Right atrium auricular region (tissue), 2 donors: ENCODE data around the gene CNTRL. TPM values are rescaled to one million over a fixed set of nuclear protein-coding genes. Genes with fewer than 3 reads are reported as not detected.

Experiments
- DNase-seq: peaks from one replicate; pipeline ENCODE4 v3.0.0-alpha.2; 2019; ENCODE audit warnings: low spot score
- H3K27ac ChIP-seq, 2 donors: fragments of 200-600 bp; sonication (generic); 1 replicate in 1 of 2; 2 replicates in 1 of 2; pipeline ENCODE4 v1.5.1; 2016 to 2019
- H3K27me3 ChIP-seq, 2 donors: fragments of 200-600 bp; sonication (generic); one replicate each; pipeline versions ENCODE4 v1.5.1 to v1.6.0; 2017 to 2019
- H3K36me3 ChIP-seq: fragments of 200-600 bp; sonication (generic); one replicate; pipeline ENCODE4 v1.5.1; 2016
- H3K4me1 ChIP-seq, 2 donors: fragments of 200-600 bp; sonication (generic); one replicate each; pipeline versions ENCODE4 v1.5.1 to v1.6.0; 2017 to 2019
- H3K4me3 ChIP-seq, 2 donors: fragments of 200-600 bp; sonication (generic); 1 replicate in 1 of 2; 2 replicates in 1 of 2; pipeline ENCODE4 v1.5.1; 2017 to 2019; ENCODE audit warnings: mild to moderate bottlenecking in 1 of 2, moderate library complexity in 1 of 2
- H3K9me3 ChIP-seq, 2 donors: fragments of 200-600 bp; sonication (generic); one replicate each; pipeline ENCODE4 v1.5.1; 2019
- CTCF ChIP-seq, 2 donors: fragments of 200-600 bp; sonication (generic); IDR thresholded peaks; one replicate each; pipeline ENCODE4 v1.5.1; 2019; ENCODE audit warnings: antibody characterized with exemption in 2 of 2
- total RNA-seq, 2 donors: library from RNA; depleted of rRNA; stranded (reverse); fragments of >200 nt; gene quantifications; one replicate each; pipeline ENCODE4 v1.1.0, GENCODE V29; 2016

Gene CNTRL
- total RNA-seq, 2 donors from 2014 or later: 3.3 to 6.0 TPM

GRCh38 chr9:121201045-121201737 is 126.4 kb downstream of the CNTRL start:
- no peak for TF ChIP-seq CTCF (IDR thresholded peaks at IDR 0.05)
- H3K36me3 ChIP-seq: no peaks in the 10 kb centered on the region
- peaks cover 0 to 51% of the 10 kb centered on the region in 2 donors for H3K4me1 ChIP-seq
- no peak for DNase-seq
- no peaks in the 10 kb centered on the region for H3K27me3 ChIP-seq
- peak overlapping the region; percentile 82 to 95 for H3K4me3 ChIP-seq
- H3K27ac ChIP-seq: peak overlapping the region; percentile 97
- no peaks in the 10 kb centered on the region for H3K9me3 ChIP-seq

GRCh38 chr9:121201738-121202533 is 127.2 kb downstream of the CNTRL start, which contains the start of gene RAB14:
Gene RAB14 (minus strand): TSS chr9:121201869. CDS start chr9:121193412, 8,457 bp downstream.
- H3K4me1 ChIP-seq: peaks cover 0 to 44% of the 10 kb centered on the region in 2 donors
- TF ChIP-seq CTCF (IDR thresholded peaks at IDR 0.05): peak; percentile 38 to 60
- peak; percentile 99 for DNase-seq

GRCh38 chr9:121204121-121204520 is 129.4 kb downstream of the CNTRL start:
- no peak for DNase-seq
- Histone ChIP-seq H3K27me3 (no peaks in the 10 kb centered on the region), H3K4me3 (no peak overlapping the region), H3K36me3 (no peaks in the 10 kb centered on the region), H3K4me1 (peaks cover 0 to 22% of the 10 kb centered on the region in 2 donors), H3K27ac (no peak overlapping the region), H3K9me3 (no peaks in the 10 kb centered on the region)
- no peak for TF ChIP-seq CTCF (IDR thresholded peaks at IDR 0.05)

More at GRCh38 chr9:121201738-121202533, 127.2 kb downstream of the CNTRL start, which contains the start of gene RAB14:
- Histone ChIP-seq H3K4me3 (peak within 1 kb of the TSS; percentile 82 to 95), H3K9me3 (no peaks in the 10 kb centered on the region), H3K27me3 (no peaks in the 10 kb centered on the region), H3K36me3 (no peaks in the 10 kb centered on the region), H3K27ac (peak within 1 kb of the TSS; percentile 97)

DNA sequence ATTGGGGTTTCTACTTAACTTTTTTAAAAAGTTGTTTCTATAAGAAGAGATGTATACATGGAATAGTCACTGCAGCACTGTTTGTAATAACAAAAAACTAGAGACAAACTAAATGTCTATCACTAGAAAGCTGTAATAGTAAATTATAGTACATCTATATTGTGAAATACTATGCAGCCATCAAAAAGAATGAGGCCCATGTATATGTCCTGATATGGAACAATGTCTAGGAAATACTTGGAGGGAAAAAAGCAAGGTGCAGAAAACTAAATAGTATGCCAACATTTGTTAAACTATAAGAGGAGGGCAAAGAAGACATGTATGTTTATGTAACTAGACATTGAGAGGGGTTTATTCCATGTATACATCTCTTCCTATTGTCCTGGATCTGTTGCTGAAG is 129.9 kb downstream of the CNTRL start:
- Histone ChIP-seq H3K27me3 (no peaks in the 10 kb centered on the region), H3K4me3 (no peak overlapping the region), H3K4me1 (peaks cover 0 to 17% of the 10 kb centered on the region in 2 donors), H3K36me3 (no peaks in the 10 kb centered on the region), H3K9me3 (no peaks in the 10 kb centered on the region), H3K27ac (no peak overlapping the region)
- no peak for TF ChIP-seq CTCF (IDR thresholded peaks at IDR 0.05)
- DNase-seq: no peak

DNA sequence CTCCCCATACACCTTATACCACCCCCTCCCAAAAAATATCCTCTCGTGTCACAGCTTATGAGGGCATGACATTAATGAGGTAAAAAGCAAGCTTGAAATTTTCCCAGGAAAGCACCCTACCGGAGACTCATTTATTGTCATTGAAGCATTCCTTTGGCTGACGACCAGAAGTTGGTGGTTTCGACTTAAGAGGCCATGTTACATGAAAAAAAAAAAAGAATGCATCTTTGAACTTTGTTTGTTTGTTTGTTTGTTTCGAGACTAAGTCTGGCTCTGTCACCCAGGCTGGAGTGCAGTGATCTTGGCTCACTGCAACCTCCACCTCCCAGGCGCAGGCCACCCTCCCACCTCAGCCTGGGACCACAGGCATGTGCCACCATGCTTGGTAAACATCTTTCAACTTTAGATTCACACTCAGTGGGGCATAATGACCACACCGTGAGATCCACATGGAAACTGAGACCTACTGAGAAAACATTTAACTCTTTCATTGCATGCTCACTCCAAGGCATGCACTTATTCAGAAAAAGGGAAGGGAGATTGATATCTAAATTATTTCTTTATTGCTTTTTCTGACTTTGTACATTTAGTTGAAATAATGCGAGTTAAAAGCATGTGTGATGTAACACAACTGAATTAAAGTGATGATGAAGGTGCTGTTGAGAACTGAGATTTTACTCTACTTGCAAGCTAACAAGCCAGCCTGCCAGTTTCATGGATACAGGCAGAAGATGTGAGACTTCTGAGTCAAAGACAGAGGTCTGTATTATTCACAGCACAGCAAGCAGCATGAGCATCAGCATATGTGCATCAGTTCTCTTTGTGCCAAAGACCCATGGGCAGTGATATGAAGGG is 132.0 kb downstream of the CNTRL start:
- no peaks in the 10 kb centered on the region for H3K9me3 ChIP-seq
- H3K36me3 ChIP-seq: no peaks in the 10 kb centered on the region
- TF ChIP-seq CTCF (IDR thresholded peaks at IDR 0.05): no peak
- peaks cover 0 to 5% of the 10 kb centered on the region in 2 donors for H3K4me1 ChIP-seq
- no peak for DNase-seq
- H3K27me3 ChIP-seq: no peaks in the 10 kb centered on the region
- H3K27ac ChIP-seq: no peak overlapping the region
- no peak overlapping the region for H3K4me3 ChIP-seq
